Measurements from ENCODE around the gene CLIC1.

- TF ChIP-seq CTCF (IDR thresholded peaks at IDR 0.05) = no peak
- TF ChIP-seq POLR2A (IDR thresholded peaks at IDR 0.05) = no peak
- TF ChIP-seq POLR2AphosphoS5 (IDR thresholded peaks at IDR 0.05) = peak; percentile 50 to 76
These were observed 10.6 kb downstream of the CLIC1 start for GRCh38 chr6:31725502-31726350.
